WI38 (cell line): ENCODE measurements around the gene PRSS22.

Experiments
- H3K4me3 ChIP-seq: 2 replicates; pipeline ENCODE4 v1.5.1; 2011; ENCODE audit warnings: low read depth, mild to moderate bottlenecking, control low read depth, low read length
- TF ChIP-seq, protein P1 (sequence below): IDR thresholded peaks from 2 replicates; pipeline ENCODE4 v1.5.1; 2012; ENCODE audit warnings: low read depth, mild to moderate bottlenecking, control low read depth, low read length

The PRSS22 gene

GRCh38 chr16:2816751-2817339 lies 41.1 kb downstream of the PRSS22 start, which contains the start of gene PRSS21:
Gene PRSS21 (plus strand): TSS chr16:2817237. CDS start chr16:2817269, 32 bp downstream.
- TF ChIP-seq, protein P1, sequence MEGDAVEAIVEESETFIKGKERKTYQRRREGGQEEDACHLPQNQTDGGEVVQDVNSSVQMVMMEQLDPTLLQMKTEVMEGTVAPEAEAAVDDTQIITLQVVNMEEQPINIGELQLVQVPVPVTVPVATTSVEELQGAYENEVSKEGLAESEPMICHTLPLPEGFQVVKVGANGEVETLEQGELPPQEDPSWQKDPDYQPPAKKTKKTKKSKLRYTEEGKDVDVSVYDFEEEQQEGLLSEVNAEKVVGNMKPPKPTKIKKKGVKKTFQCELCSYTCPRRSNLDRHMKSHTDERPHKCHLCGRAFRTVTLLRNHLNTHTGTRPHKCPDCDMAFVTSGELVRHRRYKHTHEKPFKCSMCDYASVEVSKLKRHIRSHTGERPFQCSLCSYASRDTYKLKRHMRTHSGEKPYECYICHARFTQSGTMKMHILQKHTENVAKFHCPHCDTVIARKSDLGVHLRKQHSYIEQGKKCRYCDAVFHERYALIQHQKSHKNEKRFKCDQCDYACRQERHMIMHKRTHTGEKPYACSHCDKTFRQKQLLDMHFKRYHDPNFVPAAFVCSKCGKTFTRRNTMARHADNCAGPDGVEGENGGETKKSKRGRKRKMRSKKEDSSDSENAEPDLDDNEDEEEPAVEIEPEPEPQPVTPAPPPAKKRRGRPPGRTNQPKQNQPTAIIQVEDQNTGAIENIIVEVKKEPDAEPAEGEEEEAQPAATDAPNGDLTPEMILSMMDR, result no peak
- H3K4me3 ChIP-seq, result no peak within 1 kb of the TSS

- H3K4me3 ChIP-seq, result no peak overlapping the region
- TF ChIP-seq, protein P1, result no peak
Observed at GRCh38 chr16:2815299-2815771, 42.6 kb downstream of the PRSS22 start.

DNA sequence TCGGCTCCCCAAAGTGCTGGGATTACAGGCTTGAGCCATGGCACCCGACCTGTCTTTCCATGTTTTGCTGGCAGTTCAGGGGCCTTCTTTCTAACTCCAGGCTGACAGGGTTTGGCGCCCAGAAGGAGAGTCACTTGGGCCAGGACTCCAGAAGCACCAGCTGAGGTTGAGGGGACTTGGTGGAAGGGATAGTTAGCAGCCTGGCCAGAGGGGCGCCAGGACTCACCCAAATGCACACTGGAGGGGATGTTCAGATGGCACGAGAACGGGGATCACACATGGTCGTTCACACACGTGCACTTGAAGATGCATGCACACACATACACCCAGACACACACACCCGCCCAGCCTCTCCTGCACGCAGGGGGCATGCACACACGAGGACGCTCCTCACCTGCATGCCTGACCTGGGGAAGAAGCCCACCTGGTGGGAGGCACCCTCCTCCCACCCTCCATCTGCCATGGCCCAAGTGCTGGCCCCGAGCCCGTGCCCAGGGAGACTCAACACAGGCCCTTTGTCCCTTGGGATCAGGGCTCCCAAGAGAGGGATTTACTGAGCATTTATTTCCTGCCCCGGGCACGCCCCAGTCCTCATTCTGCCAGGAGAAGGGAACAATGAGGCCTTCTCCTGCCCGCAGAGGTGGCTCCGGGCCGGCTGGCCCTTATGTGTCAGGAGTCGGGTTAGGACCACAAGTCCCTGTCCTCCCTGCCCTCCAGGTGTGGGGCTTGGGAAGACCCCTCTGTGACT lies 43.2 kb downstream of the PRSS22 start:
- no peak overlapping the region for H3K4me3 ChIP-seq
- TF ChIP-seq, protein P1, result no peak

- TF ChIP-seq, protein P1, result no peak
- H3K4me3 ChIP-seq, result no peak overlapping the region
Observed at GRCh38 chr16:2813771-2814221, 44.2 kb downstream of the PRSS22 start.

- TF ChIP-seq, protein P1, result no peak
- H3K4me3 ChIP-seq, result no peak overlapping the region
Observed at GRCh38 chr16:2811703-2812471, 46.1 kb downstream of the PRSS22 start.

GRCh38 chr16:2810651-2811050 lies 47.3 kb downstream of the PRSS22 start:
- no peak overlapping the region for H3K4me3 ChIP-seq
- TF ChIP-seq, protein P1, result no peak
